B cell (primary cell): ENCODE data around the gene POLR1D. TPM values are rescaled to one million over a fixed set of nuclear protein-coding genes. Genes with fewer than 3 reads are reported as not detected.

Experiments
- ATAC-seq: fragments of 200-7000 bp; cut with Tn5 transposase; one replicate; pipeline ENCODE4 v1.10.0; 2021; ENCODE audit warnings: low read depth, mild to moderate bottlenecking, moderate number of reproducible peaks, moderate library complexity
- CTCF ChIA-PET: fragments of 350-600 bp; sonication (Branson Sonifier 250); formaldehyde crosslinking; loops from one replicate; lab custom pipeline; 2021; ENCODE audit warnings: antibody characterized with exemption, inconsistent platforms; lab: Charles Lee
- POLR2A ChIA-PET: fragments of 350-600 bp; sonication (Branson Sonifier 250); formaldehyde crosslinking; loops from one replicate; lab custom pipeline; 2021; ENCODE audit warnings: antibody characterized with exemption; lab: Charles Lee
- DNase-seq: peaks from one replicate; pipeline ENCODE4 v3.0.0; 2013
- H2AFZ ChIP-seq: 2 replicates; pipeline ENCODE4 v1.6.1; 2012; ENCODE audit warnings: mild to moderate bottlenecking, low read depth, low read length; ENCODE audit not compliant: insufficient read depth, poor library complexity, severe bottlenecking
- H3K27ac ChIP-seq, 2 donors: 1 replicate in 1 of 2; 2 replicates in 1 of 2; pipeline ENCODE4 v1.5.1; 2012 to 2013; ENCODE audit warnings: low read length in 2 of 2, mild to moderate bottlenecking in 2 of 2, moderate library complexity in 1 of 2
- H3K27me3 ChIP-seq, 4 experiments: fragments of 200-600 bp in 1 of 4; sonication (generic) in 1 of 4; replicated peaks in 1 of 4; 1 replicate in 2 of 4; 2 replicates in 2 of 4; pipeline versions ENCODE4 v1.6.1 to v1.7.0; 2013 to 2016; ENCODE audit warnings: low read length in 3 of 4, mild to moderate bottlenecking in 2 of 4, mixed read lengths in 1 of 4, moderate library complexity in 1 of 4; ENCODE audit not compliant: insufficient read depth in 4 of 4, control insufficient read depth in 3 of 4; ENCODE audit errors: control extremely low read depth in 1 of 4
- H3K36me3 ChIP-seq, 2 experiments: replicated peaks in 1 of 2; 1 replicate in 1 of 2; 2 replicates in 1 of 2; pipeline versions ENCODE4 v1.6.1 to v1.7.1; 2013; ENCODE audit warnings: low read length in 1 of 2; ENCODE audit not compliant: insufficient read depth in 2 of 2, control insufficient read depth in 1 of 2; ENCODE audit errors: control extremely low read depth in 1 of 2, extremely low read depth in 1 of 2
- H3K4me1 ChIP-seq, 2 donors: fragments of 200-600 bp in 1 of 2; sonication (generic) in 1 of 2; 1 replicate in 1 of 2; 2 replicates in 1 of 2; pipeline versions ENCODE4 v1.5.1 to v1.6.1; 2013 to 2017; ENCODE audit warnings: low read length in 2 of 2; ENCODE audit not compliant: control insufficient read depth in 2 of 2, insufficient read depth in 2 of 2
- H3K4me2 ChIP-seq: replicated peaks from 2 replicates; pipeline ENCODE3; 2012; ENCODE audit warnings: mild to moderate bottlenecking, low read depth, low read length; ENCODE audit not compliant: poor library complexity, severe bottlenecking
- H3K4me3 ChIP-seq, 5 experiments: fragments of 200-600 bp in 1 of 5; sonication (generic) in 1 of 5; 1 replicate in 3 of 5; 2 replicates in 2 of 5; pipeline versions ENCODE4 v1.5.1 to v1.7.0; 2011 to 2016; ENCODE audit warnings: low read length in 4 of 5, mild to moderate bottlenecking in 4 of 5, low read depth in 2 of 5, control low read depth in 1 of 5, moderate library complexity in 1 of 5; ENCODE audit not compliant: insufficient read depth in 1 of 5; ENCODE audit errors: control extremely low read depth in 1 of 5, extremely low read depth in 1 of 5
- H3K79me2 ChIP-seq: fragments of 200-600 bp; sonication (generic); one replicate; pipeline ENCODE4 v1.6.0; 2016; ENCODE audit warnings: low read length; ENCODE audit not compliant: control insufficient read depth, insufficient read depth
- H3K9ac ChIP-seq: fragments of 200-600 bp; sonication (generic); 2 replicates; pipeline ENCODE4 v1.6.1; 2017; ENCODE audit warnings: mild to moderate bottlenecking, low read length, moderate library complexity
- H3K9me3 ChIP-seq, 3 donors: one replicate each; pipeline versions ENCODE4 v1.6.1 to v1.7.1; 2013; ENCODE audit warnings: low read length in 2 of 3; ENCODE audit not compliant: control insufficient read depth in 2 of 3, insufficient read depth in 1 of 3; ENCODE audit errors: control extremely low read depth in 1 of 3
- H4K20me1 ChIP-seq: 2 replicates; pipeline ENCODE4 v1.6.0; 2012; ENCODE audit warnings: mild to moderate bottlenecking, low read length; ENCODE audit not compliant: insufficient read depth, control insufficient read depth, poor library complexity, severe bottlenecking
- H3K27ac Mint-ChIP-seq: one replicate; pipeline ENCODE4 v1.8.0; 2021; ENCODE audit warnings: mixed read lengths
- H3K27me3 Mint-ChIP-seq: one replicate; pipeline ENCODE4 v1.8.0; 2021; ENCODE audit warnings: mixed read lengths
- H3K4me1 Mint-ChIP-seq: one replicate; pipeline ENCODE4 v1.8.0; 2021; ENCODE audit warnings: mixed read lengths
- H3K4me3 Mint-ChIP-seq: one replicate; pipeline ENCODE4 v1.8.0; 2021; ENCODE audit warnings: mixed read lengths
- H3K9me3 Mint-ChIP-seq: one replicate; pipeline ENCODE4 v1.8.0; 2022; ENCODE audit warnings: mixed read lengths; ENCODE audit not compliant: insufficient read depth
- CTCF ChIP-seq: fragments of 200-600 bp; IDR thresholded peaks from one replicate; pipeline ENCODE4 v1.8.0; 2022; ENCODE audit warnings: antibody characterized with exemption, mild to moderate bottlenecking
- EZH2 ChIP-seq: IDR thresholded peaks from 2 replicates; pipeline ENCODE4 v1.6.1; 2012; ENCODE audit warnings: borderline replicate concordance, low read depth, mild to moderate bottlenecking, moderate library complexity, low read length; ENCODE audit not compliant: insufficient read depth, poor library complexity, severe bottlenecking
- WGBS: methylation state at CpG from one replicate; pipeline ENCODE4 v1.1.5; 2013; ENCODE audit warnings: missing lambda C conversion rate; ENCODE audit not compliant: insufficient coverage; 5-methylcytosine and 5-hydroxymethylcytosine counted together
- intact Hi-C: fragments of 100-400 bp; cut with micrococcal nuclease; formaldehyde crosslinking; loops from one replicate; pipeline ENCODE4 v1.10.0; 2022
- polyA plus RNA-seq: library from polyadenylated mRNA; depleted of rRNA; stranded (reverse); fragments of >200 nt; gene quantifications from 2 replicates; pipeline ENCODE4 v1.2.3, GENCODE V29; 2012
- total RNA-seq, 2 donors: library from RNA; stranded (reverse); fragments of 120-200 nt in 1 of 2; gene quantifications; 1 replicate in 1 of 2; 2 replicates in 1 of 2; pipeline versions ENCODE4 v1.2.3 to v1.2.4, GENCODE V29; 2013 to 2022

The POLR1D gene
- total and polyA plus RNA-seq, 2 donors (not counting 1 experiment from before 2014, with no cell fraction given) = 130 to 144 TPM

DNA sequence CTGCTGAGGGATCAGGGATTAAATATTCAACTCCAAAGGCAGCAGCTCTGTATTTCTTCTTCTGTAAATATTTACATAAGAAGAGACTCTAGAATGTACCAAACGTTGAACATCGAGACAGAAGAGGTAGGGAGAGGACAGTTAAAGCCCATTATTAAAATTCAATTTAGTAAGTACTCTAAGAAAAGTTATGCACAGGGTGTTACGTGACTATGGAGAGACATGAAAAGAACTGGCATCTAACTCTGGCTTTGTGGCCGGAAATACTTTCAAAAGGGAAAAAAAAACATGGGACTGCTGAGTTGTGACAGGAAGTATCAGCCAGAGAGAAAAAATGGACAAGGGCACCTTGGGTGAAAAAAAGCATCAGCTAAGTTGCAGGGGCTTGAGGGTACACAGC is 38.0 kb upstream of the POLR1D start:
- CTCF ChIA-PET = no interaction called here
- Histone ChIP-seq H3K9me3 (peaks cover 0 to 3% (median 0%) of the 10 kb centered on the region in 3 donors), H3K36me3 (peaks cover 2 to 4% of the 10 kb centered on the region in 2 experiments), H2AFZ (no peak overlapping the region), H3K27ac (no peak overlapping the region), H3K79me2 (peaks cover 50% of the 10 kb centered on the region), H3K4me1 (peaks cover 4 to 11% of the 10 kb centered on the region in 2 donors), H4K20me1 (peaks cover 31% of the 10 kb centered on the region), H3K27me3 (no peaks in the 10 kb centered on the region), H3K4me2 (no peak overlapping the region), H3K9ac (no peak overlapping the region), H3K4me3 (no peak overlapping the region)
- TF ChIP-seq CTCF = no peak
- no peak for TF ChIP-seq EZH2
- H3K9me3 Mint-ChIP-seq = peaks cover 3% of the 10 kb centered on the region
- no peak for DNase-seq
- WGBS = 70% methylated on average over 1 of the region's 4 CpGs
- POLR2A ChIA-PET = no interaction called here
- no peak overlapping the region for H3K27ac Mint-ChIP-seq
- H3K4me1 Mint-ChIP-seq = peaks cover 21% of the 10 kb centered on the region
- ATAC-seq = no peak
- H3K4me3 Mint-ChIP-seq = no peak overlapping the region
- intact Hi-C loops = no loop called here
- H3K27me3 Mint-ChIP-seq = no peaks in the 10 kb centered on the region

DNA sequence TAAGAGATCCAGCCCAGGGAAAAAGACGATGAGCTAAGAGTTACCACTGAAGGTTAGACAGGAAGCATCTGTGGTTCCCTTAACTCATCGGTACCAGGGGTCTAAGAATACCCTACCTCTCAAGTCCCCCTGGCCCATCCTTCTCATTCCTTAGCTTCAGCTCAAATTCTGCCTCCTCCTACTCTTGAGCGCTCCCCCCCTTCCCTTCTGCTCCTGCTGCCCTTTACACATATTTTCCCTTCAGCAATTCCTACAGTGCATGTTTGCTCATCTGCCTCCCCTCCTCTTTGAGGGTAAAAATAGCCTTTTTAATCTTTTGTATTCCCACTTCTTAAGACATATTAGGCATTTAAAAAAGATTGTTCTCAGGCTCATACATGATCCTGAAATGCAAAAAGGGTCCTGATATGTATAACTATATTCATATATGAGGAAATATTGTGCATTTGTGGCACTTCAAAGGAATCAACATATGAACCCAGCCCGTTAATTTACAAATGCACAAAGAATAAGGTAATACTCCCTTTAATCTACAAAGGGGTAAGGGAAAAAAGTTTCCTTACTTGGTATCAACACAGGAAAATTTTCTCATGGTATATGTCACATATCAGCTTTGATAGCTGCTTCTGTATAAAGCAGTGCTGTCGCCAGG is 34.5 kb upstream of the POLR1D start:
- no peak overlapping the region for H3K9ac ChIP-seq
- no peak overlapping the region for H3K4me3 ChIP-seq
- Mint-ChIP-seq H3K27me3 (no peaks in the 10 kb centered on the region), H3K4me3 (no peak overlapping the region), H3K27ac (no peak overlapping the region), H3K9me3 (peaks cover 3% of the 10 kb centered on the region), H3K4me1 (peaks cover 21% of the 10 kb centered on the region)
- intact Hi-C loops = no loop called here
- peaks cover 85% of the 10 kb centered on the region for H3K79me2 ChIP-seq
- ChIA-PET CTCF (no interaction called here), POLR2A (interaction anchor here (0.6 kb wide), 1 partner anchor 50 kb away, joined by 4 read pairs; no protein-coding TSS in a partner anchor)
- peaks cover 0 to 5% (median 0%) of the 10 kb centered on the region in 3 donors for H3K9me3 ChIP-seq
- H3K27me3 ChIP-seq = no peaks in the 10 kb centered on the region
- no peak overlapping the region for H3K27ac ChIP-seq
- H4K20me1 ChIP-seq = peaks cover 31% of the 10 kb centered on the region
- no peak overlapping the region for H2AFZ ChIP-seq
- no peak overlapping the region for H3K4me2 ChIP-seq
- no peak for ATAC-seq
- DNase-seq = no peak
- H3K4me1 ChIP-seq = peaks cover 12 to 17% of the 10 kb centered on the region in 2 donors
- no peaks in the 10 kb centered on the region for H3K36me3 ChIP-seq
- TF ChIP-seq CTCF (no peak), EZH2 (no peak)
- WGBS = 37% methylated on average over 3 of the region's 5 CpGs
